Measurements from ENCODE around the gene PRKCD. TPM values are rescaled to one million over a fixed set of nuclear protein-coding genes. Genes with fewer than 3 reads are reported as not detected.

PRKCD gene
- total and polyA plus RNA-seq, 9 of the 15 experiments (the other 6 are each of a cell fraction or from before 2014, with no cell fraction given), result 2.5 to 19.5 (median 6.1) TPM

DNA sequence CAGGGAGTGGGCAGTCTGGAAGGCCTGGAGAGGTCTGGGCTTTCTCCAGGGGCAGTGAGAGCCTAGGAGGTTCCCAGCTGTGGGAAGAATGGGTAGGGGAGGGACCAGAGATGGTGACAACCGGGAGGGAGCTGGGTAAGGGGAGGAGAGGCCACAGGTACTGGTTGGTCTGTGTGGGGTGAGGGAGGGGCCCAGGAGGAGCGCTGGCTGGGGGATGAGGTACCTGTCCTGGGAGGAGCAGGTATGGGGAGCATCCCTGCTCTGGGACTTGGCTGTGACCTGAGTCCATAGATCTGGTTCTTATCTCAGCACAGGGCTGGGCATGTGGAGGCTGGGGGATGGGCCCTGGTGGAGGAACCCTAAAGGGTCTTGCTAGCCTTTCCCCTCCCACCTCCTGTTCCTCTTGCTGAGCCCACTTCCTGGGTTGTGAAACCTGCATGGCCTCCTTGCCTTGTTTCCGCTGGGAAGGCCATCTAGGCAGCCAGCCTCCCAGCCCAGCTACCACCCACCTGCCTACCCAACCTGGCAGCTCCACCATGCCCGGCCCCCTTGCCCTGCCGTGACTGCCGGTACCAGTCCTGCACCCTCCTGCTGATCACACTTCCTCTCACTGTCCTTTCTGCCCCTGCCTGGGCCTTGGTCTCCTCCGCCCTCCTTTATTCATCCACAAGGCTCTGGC is 11.0 kb downstream of the PRKCD start (continued):
- TF ChIP-seq ETS2 (tag; IDR thresholded peaks at IDR 0.05; ENCODE audit: borderline replicate concordance, poor library complexity, severe bottlenecking) (no peak), ZKSCAN1 (IDR thresholded peaks at IDR 0.05; ENCODE audit: low read depth, low read length) (no peak), EP400 (IDR thresholded peaks at IDR 0.05) (no peak), STAG1 (CRISPR knock-in tag; IDR thresholded peaks at IDR 0.05; ENCODE audit: borderline replicate concordance) (no peak), TAF15 (IDR thresholded peaks at IDR 0.05; ENCODE audit: low read depth, low read length) (no peak)

DNA sequence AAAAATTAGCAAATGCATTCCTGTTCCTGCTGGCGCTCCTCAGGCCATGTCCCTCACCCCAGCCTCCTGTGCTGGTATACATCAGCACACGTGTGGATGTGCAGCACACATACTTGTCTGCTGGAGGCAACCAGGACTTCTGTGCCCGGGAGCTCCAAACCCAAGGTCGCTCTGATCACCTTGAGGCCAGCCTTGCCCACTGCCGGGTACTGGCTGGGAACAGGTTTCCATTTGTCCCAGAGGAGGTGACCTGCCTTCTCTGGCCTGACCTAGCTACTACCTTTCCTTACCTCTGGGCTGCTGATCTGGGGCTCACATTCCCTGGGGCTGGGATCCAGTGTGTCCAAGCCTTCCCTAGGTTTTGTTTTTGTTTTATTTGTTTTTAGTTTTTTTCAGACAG is 12.1 kb downstream of the PRKCD start:
- Histone ChIP-seq H3K36me3 (ENCODE audit: control insufficient read depth, insufficient read depth, low read length) (no peaks in the 10 kb centered on the region), H3K79me2 (ENCODE audit: control insufficient read depth, insufficient read depth, low read length) (no peaks in the 10 kb centered on the region), H3K27me3 (ENCODE audit: control insufficient read depth in 2 of 2, insufficient read depth in 2 of 2, low read length in 2 of 2) (no peaks in the 10 kb centered on the region), H3K4me1 (replicated peaks in 1 of 2; ENCODE audit: control insufficient read depth in 2 of 2, insufficient read depth in 2 of 2, low read length in 2 of 2) (peaks cover 0 to 23% of the 10 kb centered on the region in 2 experiments; a peak in 2 of 5 replicates), H3K4me3 (no peak overlapping the region), H3K9me3 (replicated peaks; ENCODE audit: control insufficient read depth, insufficient read depth, low read depth, low read length) (no peaks in the 10 kb centered on the region), H3K9me1 (ENCODE audit: control insufficient read depth, insufficient read depth, low read length) (no peaks in the 10 kb centered on the region), H3K4me2 (ENCODE audit: insufficient read depth, low read length) (no peak overlapping the region), H2AFZ (ENCODE audit: low read depth, low read length) (no peak overlapping the region), H3K27ac (ENCODE audit: extremely low read depth, low read depth, low read length) (no peak overlapping the region), H4K20me1 (replicated peaks; ENCODE audit: control insufficient read depth, insufficient read depth, low read length) (peaks cover 8% of the 10 kb centered on the region), H3K9ac (ENCODE audit: insufficient read depth in 1 of 2, low read depth in 2 of 2, low read length in 2 of 2) (no peak overlapping the region)
- no peak for TF ChIP-seq ESRRB (CRISPR knock-in tag; IDR thresholded peaks at IDR 0.05; ENCODE audit: borderline replicate concordance)
- no peak for TF ChIP-seq KDM5B (IDR thresholded peaks at IDR 0.05; ENCODE audit: insufficient replicate concordance, low read depth, low read length)
- no peak for TF ChIP-seq SUPT5H (IDR thresholded peaks at IDR 0.05)
- TF ChIP-seq CEBPG (CRISPR knock-in tag; IDR thresholded peaks at IDR 0.05), result no peak
- TF ChIP-seq CEBPG (tag; conservative IDR thresholded peaks at IDR 0.05 in 1 of 2, IDR thresholded peaks at IDR 0.05 in 1 of 2), result no peak
- TF ChIP-seq OTX1 (CRISPR knock-in tag; IDR thresholded peaks at IDR 0.05), result no peak
- TF ChIP-seq ZBED1 (IDR thresholded peaks at IDR 0.05), result no peak
- TF ChIP-seq ZNF408 (CRISPR knock-in tag; IDR thresholded peaks at IDR 0.05; ENCODE audit: low read depth), result no peak
- no peak for TF ChIP-seq ZNF165 (CRISPR knock-in tag; IDR thresholded peaks at IDR 0.05; ENCODE audit: borderline replicate concordance)
- TF ChIP-seq TAF7 (tag; IDR thresholded peaks at IDR 0.05), result no peak
- no peak for TF ChIP-seq ZNF77 (CRISPR knock-in tag; IDR thresholded peaks at IDR 0.05)
- TF ChIP-seq, protein P1, sequence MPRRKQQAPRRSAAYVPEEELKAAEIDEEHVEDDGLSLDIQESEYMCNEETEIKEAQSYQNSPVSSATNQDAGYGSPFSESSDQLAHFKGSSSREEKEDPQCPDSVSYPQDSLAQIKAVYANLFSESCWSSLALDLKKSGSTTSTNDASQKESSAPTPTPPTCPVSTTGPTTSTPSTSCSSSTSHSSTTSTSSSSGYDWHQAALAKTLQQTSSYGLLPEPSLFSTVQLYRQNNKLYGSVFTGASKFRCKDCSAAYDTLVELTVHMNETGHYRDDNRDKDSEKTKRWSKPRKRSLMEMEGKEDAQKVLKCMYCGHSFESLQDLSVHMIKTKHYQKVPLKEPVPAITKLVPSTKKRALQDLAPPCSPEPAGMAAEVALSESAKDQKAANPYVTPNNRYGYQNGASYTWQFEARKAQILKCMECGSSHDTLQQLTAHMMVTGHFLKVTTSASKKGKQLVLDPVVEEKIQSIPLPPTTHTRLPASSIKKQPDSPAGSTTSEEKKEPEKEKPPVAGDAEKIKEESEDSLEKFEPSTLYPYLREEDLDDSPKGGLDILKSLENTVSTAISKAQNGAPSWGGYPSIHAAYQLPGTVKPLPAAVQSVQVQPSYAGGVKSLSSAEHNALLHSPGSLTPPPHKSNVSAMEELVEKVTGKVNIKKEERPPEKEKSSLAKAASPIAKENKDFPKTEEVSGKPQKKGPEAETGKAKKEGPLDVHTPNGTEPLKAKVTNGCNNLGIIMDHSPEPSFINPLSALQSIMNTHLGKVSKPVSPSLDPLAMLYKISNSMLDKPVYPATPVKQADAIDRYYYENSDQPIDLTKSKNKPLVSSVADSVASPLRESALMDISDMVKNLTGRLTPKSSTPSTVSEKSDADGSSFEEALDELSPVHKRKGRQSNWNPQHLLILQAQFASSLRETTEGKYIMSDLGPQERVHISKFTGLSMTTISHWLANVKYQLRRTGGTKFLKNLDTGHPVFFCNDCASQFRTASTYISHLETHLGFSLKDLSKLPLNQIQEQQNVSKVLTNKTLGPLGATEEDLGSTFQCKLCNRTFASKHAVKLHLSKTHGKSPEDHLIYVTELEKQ (CRISPR knock-in tag; IDR thresholded peaks at IDR 0.05), result no peak
- TF ChIP-seq BDP1 (IDR thresholded peaks at IDR 0.05; ENCODE audit: insufficient read depth, insufficient read length), result no peak
- WGBS (ENCODE audit: insufficient coverage, low coverage, missing lambda C conversion rate), result 81% methylated on average over 5 of the region's 5 CpGs
- FAIRE-seq (no peak), ATAC-seq (no peak), DNase-seq (ENCODE audit: extremely low read depth in 1 of 4, low spot score in 3 of 4) (no peak)
- BruUV-seq (replicated peaks), result no TSS peak
- ChIA-PET CTCF (ENCODE audit: low intra/inter-chr PET ratio) (no interaction called here), POLR2A (no interaction called here)
- intact Hi-C loops (cut with micrococcal nuclease) (no loop called here), in situ Hi-C loops (cut with MboI) (no loop called here)
